Cardiac muscle cell (in vitro differentiated cells and primary cell): ENCODE measurements around the gene KIF14. TPM values are rescaled to one million over a fixed set of nuclear protein-coding genes. Genes with fewer than 3 reads are reported as not detected.

Source experiments
- DNase-seq, 2 donors: peaks; one replicate each; pipeline versions ENCODE4 v3.0.0 to v3.0.0-alpha.2; 2010 to 2017; ENCODE audit warnings: low read depth in 1 of 2, low spot score in 1 of 2
- H3K27ac ChIP-seq: fragments of 200-600 bp; sonication (generic); 2 replicates; pipeline ENCODE4 v1.5.1; 2016
- H3K27me3 ChIP-seq: fragments of 200-600 bp; sonication (generic); 2 replicates; pipeline ENCODE4 v1.6.0; 2016; ENCODE audit warnings: control low read depth
- H3K36me3 ChIP-seq: fragments of 200-600 bp; sonication (generic); 2 replicates; pipeline ENCODE4 v1.5.1; 2016; ENCODE audit warnings: control low read depth
- H3K4me1 ChIP-seq: fragments of 200-600 bp; sonication (generic); 2 replicates; pipeline ENCODE4 v1.8.1; 2017; ENCODE audit warnings: low read depth, mild to moderate bottlenecking, mixed run types
- H3K4me3 ChIP-seq: fragments of 200-600 bp; sonication (generic); 2 replicates; pipeline ENCODE4 v1.5.1; 2016; ENCODE audit warnings: mild to moderate bottlenecking
- H3K9me3 ChIP-seq: fragments of 200-600 bp; sonication (generic); 2 replicates; pipeline ENCODE4 v1.5.1; 2017; ENCODE audit warnings: low read depth, mild to moderate bottlenecking, control low read depth
- polyA plus RNA-seq: library from polyadenylated mRNA; unstranded; fragments of >200 nt; fragmentation: Nextera tagmentation; extraction: Ambion mirVana; gene quantifications from 2 replicates; pipeline ENCODE4 v1.2.1, GENCODE V29; 2016
- total RNA-seq: library from RNA; depleted of rRNA; stranded (reverse); fragments of >200 nt; gene quantifications from 2 replicates; pipeline ENCODE4 v1.2.3, GENCODE V29; 2016
- TF ChIP-seq, protein P1 (sequence below): IDR thresholded peaks from 2 replicates; pipeline ENCODE4 v1.5.1; 2012; ENCODE audit warnings: low read depth, mild to moderate bottlenecking, low read length

The KIF14 gene
- total and polyA plus RNA-seq, 2 experiments from 2014 or later = 1.7 to 14.2 TPM

- TF ChIP-seq, protein P1, sequence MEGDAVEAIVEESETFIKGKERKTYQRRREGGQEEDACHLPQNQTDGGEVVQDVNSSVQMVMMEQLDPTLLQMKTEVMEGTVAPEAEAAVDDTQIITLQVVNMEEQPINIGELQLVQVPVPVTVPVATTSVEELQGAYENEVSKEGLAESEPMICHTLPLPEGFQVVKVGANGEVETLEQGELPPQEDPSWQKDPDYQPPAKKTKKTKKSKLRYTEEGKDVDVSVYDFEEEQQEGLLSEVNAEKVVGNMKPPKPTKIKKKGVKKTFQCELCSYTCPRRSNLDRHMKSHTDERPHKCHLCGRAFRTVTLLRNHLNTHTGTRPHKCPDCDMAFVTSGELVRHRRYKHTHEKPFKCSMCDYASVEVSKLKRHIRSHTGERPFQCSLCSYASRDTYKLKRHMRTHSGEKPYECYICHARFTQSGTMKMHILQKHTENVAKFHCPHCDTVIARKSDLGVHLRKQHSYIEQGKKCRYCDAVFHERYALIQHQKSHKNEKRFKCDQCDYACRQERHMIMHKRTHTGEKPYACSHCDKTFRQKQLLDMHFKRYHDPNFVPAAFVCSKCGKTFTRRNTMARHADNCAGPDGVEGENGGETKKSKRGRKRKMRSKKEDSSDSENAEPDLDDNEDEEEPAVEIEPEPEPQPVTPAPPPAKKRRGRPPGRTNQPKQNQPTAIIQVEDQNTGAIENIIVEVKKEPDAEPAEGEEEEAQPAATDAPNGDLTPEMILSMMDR = no peak
- H3K36me3 ChIP-seq = no peaks in the 10 kb centered on the region
- no peaks in the 10 kb centered on the region for H3K4me1 ChIP-seq
- no peak for DNase-seq
- no peaks in the 10 kb centered on the region for H3K9me3 ChIP-seq
- no peak overlapping the region for H3K4me3 ChIP-seq
- H3K27me3 ChIP-seq = no peaks in the 10 kb centered on the region
- H3K27ac ChIP-seq = no peak overlapping the region
Observed at GRCh38 chr1:200547386-200547785, 73.2 kb downstream of the KIF14 start.

GRCh38 chr1:200546577-200546976, 74.0 kb downstream of the KIF14 start:
- H3K36me3 ChIP-seq = no peaks in the 10 kb centered on the region
- DNase-seq = no peak

GRCh38 chr1:200542162-200542561, 78.4 kb downstream of the KIF14 start:
- Histone ChIP-seq H3K27me3 (no peaks in the 10 kb centered on the region), H3K4me1 (no peaks in the 10 kb centered on the region), H3K4me3 (no peak overlapping the region), H3K36me3 (no peaks in the 10 kb centered on the region), H3K27ac (no peak overlapping the region), H3K9me3 (no peaks in the 10 kb centered on the region)
- DNase-seq = no peak
- TF ChIP-seq, protein P1 = no peak

More at GRCh38 chr1:200546577-200546976, 74.0 kb downstream of the KIF14 start:
- no peaks in the 10 kb centered on the region for H3K4me1 ChIP-seq
- no peak overlapping the region for H3K4me3 ChIP-seq
- no peaks in the 10 kb centered on the region for H3K27me3 ChIP-seq
- H3K9me3 ChIP-seq = no peaks in the 10 kb centered on the region
- H3K27ac ChIP-seq = no peak overlapping the region
- TF ChIP-seq, protein P1 = no peak

GRCh38 chr1:200540281-200540680, 80.3 kb downstream of the KIF14 start:
- Histone ChIP-seq H3K9me3 (no peaks in the 10 kb centered on the region), H3K27me3 (no peaks in the 10 kb centered on the region), H3K4me1 (no peaks in the 10 kb centered on the region), H3K36me3 (no peaks in the 10 kb centered on the region), H3K4me3 (no peak overlapping the region), H3K27ac (no peak overlapping the region)
- TF ChIP-seq, protein P1 = no peak
- no peak for DNase-seq

- H3K4me3 ChIP-seq = no peak overlapping the region
- TF ChIP-seq, protein P1 = no peak
- H3K27me3 ChIP-seq = no peaks in the 10 kb centered on the region
- H3K27ac ChIP-seq = no peak overlapping the region
- H3K9me3 ChIP-seq = no peaks in the 10 kb centered on the region
- no peaks in the 10 kb centered on the region for H3K36me3 ChIP-seq
- no peak for DNase-seq
- no peaks in the 10 kb centered on the region for H3K4me1 ChIP-seq
Observed at GRCh38 chr1:200538179-200538578, 82.4 kb downstream of the KIF14 start.

GRCh38 chr1:200535605-200536004, 84.9 kb downstream of the KIF14 start:
- H3K27ac ChIP-seq = no peak overlapping the region
- peak in 1 of 2 donors; percentile 25 for DNase-seq
- H3K9me3 ChIP-seq = no peaks in the 10 kb centered on the region
- TF ChIP-seq, protein P1 = no peak
- no peaks in the 10 kb centered on the region for H3K4me1 ChIP-seq
- H3K36me3 ChIP-seq = no peaks in the 10 kb centered on the region
- no peak overlapping the region for H3K4me3 ChIP-seq
- H3K27me3 ChIP-seq = no peaks in the 10 kb centered on the region
